ENCODE measurements around the gene PDE9A.

Gene PDE9A

GRCh38 chr21:42735061-42735460 is 81.6 kb downstream of the PDE9A start:
- no peaks in the 10 kb centered on the region for H3K27me3 ChIP-seq (replicated peaks in 2 of 5; ENCODE audit: control insufficient read depth in 4 of 5, insufficient read depth in 5 of 5, low read length in 4 of 5)
- H3K4me3 ChIP-seq (ENCODE audit: control insufficient read depth in 1 of 7, extremely low read depth in 1 of 7, insufficient read depth in 4 of 7, low read depth in 2 of 7, low read length in 6 of 7) = no peak overlapping the region
- ChIA-PET POLR2A (no interaction called here), CTCF (interaction anchor here (1.0 kb wide), 1 partner anchor 13 kb away, joined by 3 read pairs; no protein-coding TSS in a partner anchor)
- peaks cover 0 to 22% (median 13%) of the 10 kb centered on the region in 4 experiments for H3K4me1 ChIP-seq (ENCODE audit: control extremely low read depth in 1 of 4, control insufficient read depth in 4 of 4, insufficient read depth in 4 of 4, low read length in 3 of 4)
- H3K27ac ChIP-seq (ENCODE audit: insufficient read depth in 1 of 2, low read depth in 1 of 2, low read length in 2 of 2, poor library complexity in 1 of 2, severe bottlenecking in 2 of 2) = no peak overlapping the region
- H3K9me3 ChIP-seq (ENCODE audit: control extremely low read depth in 1 of 5, control insufficient read depth in 4 of 5, insufficient read depth in 2 of 5, low read depth in 1 of 5, low read length in 4 of 5) = no peaks in the 10 kb centered on the region
- no peak for DNase-seq
- 97% methylated on average over 7 of the region's 8 CpGs for WGBS (ENCODE audit: insufficient coverage)
- H3K36me3 ChIP-seq (ENCODE audit: control insufficient read depth in 4 of 4, insufficient read depth in 4 of 4, low read length in 3 of 4) = no peaks in the 10 kb centered on the region

DNA sequence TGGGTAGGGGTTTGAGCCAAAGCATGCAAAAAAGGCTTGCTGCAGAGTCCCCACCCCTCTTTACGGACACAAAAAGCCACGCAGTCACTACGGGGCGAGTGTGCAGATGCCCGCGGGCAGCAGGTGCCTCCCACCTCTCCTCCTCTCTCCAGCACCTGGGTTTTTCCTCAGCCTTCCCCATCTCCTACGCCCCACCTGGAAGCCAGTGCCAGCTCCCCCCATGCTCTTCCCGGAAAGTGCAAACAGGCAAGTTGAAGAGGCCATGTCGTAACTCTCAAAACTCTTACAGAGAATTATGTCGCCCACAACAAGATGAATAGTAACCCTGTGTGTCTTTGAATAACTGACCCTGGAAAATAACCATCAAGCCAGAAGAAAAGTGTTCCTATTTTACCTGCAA is 82.5 kb downstream of the PDE9A start:
- ChIA-PET CTCF (no interaction called here), POLR2A (no interaction called here)
- H3K4me3 ChIP-seq (ENCODE audit: control insufficient read depth in 1 of 7, extremely low read depth in 1 of 7, insufficient read depth in 4 of 7, low read depth in 2 of 7, low read length in 6 of 7) = no peak overlapping the region
- DNase-seq = no peak
- H3K9me3 ChIP-seq (ENCODE audit: control extremely low read depth in 1 of 5, control insufficient read depth in 4 of 5, insufficient read depth in 2 of 5, low read depth in 1 of 5, low read length in 4 of 5) = no peaks in the 10 kb centered on the region
- WGBS (ENCODE audit: insufficient coverage) = 96% methylated on average over 10 of the region's 10 CpGs
- H3K27me3 ChIP-seq (replicated peaks in 2 of 5; ENCODE audit: control insufficient read depth in 4 of 5, insufficient read depth in 5 of 5, low read length in 4 of 5) = no peaks in the 10 kb centered on the region
- peaks cover 0 to 22% (median 13%) of the 10 kb centered on the region in 4 experiments for H3K4me1 ChIP-seq (ENCODE audit: control extremely low read depth in 1 of 4, control insufficient read depth in 4 of 4, insufficient read depth in 4 of 4, low read length in 3 of 4)
- no peak overlapping the region for H3K27ac ChIP-seq (ENCODE audit: insufficient read depth in 1 of 2, low read depth in 1 of 2, low read length in 2 of 2, poor library complexity in 1 of 2, severe bottlenecking in 2 of 2)
- H3K36me3 ChIP-seq (ENCODE audit: control insufficient read depth in 4 of 4, insufficient read depth in 4 of 4, low read length in 3 of 4) = no peaks in the 10 kb centered on the region

- WGBS (ENCODE audit: insufficient coverage) = 84% methylated on average over 8 of the region's 12 CpGs
- Histone ChIP-seq H3K4me1 (ENCODE audit: control extremely low read depth in 1 of 4, control insufficient read depth in 4 of 4, insufficient read depth in 4 of 4, low read length in 3 of 4) (peaks cover 0 to 22% (median 13%) of the 10 kb centered on the region in 4 experiments), H3K27me3 (replicated peaks in 2 of 5; ENCODE audit: control insufficient read depth in 4 of 5, insufficient read depth in 5 of 5, low read length in 4 of 5) (no peaks in the 10 kb centered on the region), H3K36me3 (ENCODE audit: control insufficient read depth in 4 of 4, insufficient read depth in 4 of 4, low read length in 3 of 4) (no peaks in the 10 kb centered on the region), H3K27ac (ENCODE audit: insufficient read depth in 1 of 2, low read depth in 1 of 2, low read length in 2 of 2, poor library complexity in 1 of 2, severe bottlenecking in 2 of 2) (no peak overlapping the region), H3K4me3 (ENCODE audit: control insufficient read depth in 1 of 7, extremely low read depth in 1 of 7, insufficient read depth in 4 of 7, low read depth in 2 of 7, low read length in 6 of 7) (no peak overlapping the region), H3K9me3 (ENCODE audit: control extremely low read depth in 1 of 5, control insufficient read depth in 4 of 5, insufficient read depth in 2 of 5, low read depth in 1 of 5, low read length in 4 of 5) (no peaks in the 10 kb centered on the region)
- POLR2A ChIA-PET = no interaction called here
- no peak for DNase-seq
- CTCF ChIA-PET = interaction anchor here (0.6 kb wide), 1 partner anchor 11 kb away, joined by 3 read pairs; no protein-coding TSS in a partner anchor
These were observed 83.4 kb downstream of the PDE9A start for GRCh38 chr21:42736646-42737350.

DNA sequence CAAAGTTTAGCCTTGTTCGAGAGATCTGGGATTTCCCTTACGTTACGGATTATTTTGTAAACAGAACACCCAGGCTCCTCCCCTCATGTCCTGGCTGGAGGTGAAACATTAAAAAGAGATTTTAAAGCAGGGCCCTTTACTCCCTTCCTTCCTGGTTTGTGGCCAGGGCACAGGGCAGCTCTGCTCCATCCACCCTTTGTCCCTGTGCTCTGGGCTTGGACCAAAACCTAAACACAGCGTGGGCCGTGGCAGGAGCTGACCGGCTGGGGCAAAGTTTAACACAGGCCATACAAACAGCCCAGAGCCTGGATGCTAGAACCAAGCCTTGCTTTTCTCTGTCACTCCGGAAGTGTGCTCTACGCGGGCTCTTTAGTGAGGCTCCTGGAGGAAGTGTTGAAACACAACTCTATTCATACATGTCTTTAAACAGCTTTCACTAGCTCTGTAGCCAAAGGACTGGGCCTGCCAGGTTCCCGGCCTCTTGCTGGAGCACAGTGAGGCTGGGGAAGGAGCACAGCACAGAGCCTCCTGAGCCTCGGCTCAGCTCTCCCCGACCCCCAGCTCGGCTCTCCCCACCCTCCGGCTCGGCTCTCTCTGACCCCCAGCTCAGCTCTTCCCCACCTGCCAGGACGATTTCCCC is 84.7 kb downstream of the PDE9A start:
- H3K4me3 ChIP-seq (ENCODE audit: control insufficient read depth in 1 of 7, extremely low read depth in 1 of 7, insufficient read depth in 4 of 7, low read depth in 2 of 7, low read length in 6 of 7) = peak overlapping the region in 2 of 7 experiments; percentile 32 to 39
- no peaks in the 10 kb centered on the region for H3K36me3 ChIP-seq (ENCODE audit: control insufficient read depth in 4 of 4, insufficient read depth in 4 of 4, low read length in 3 of 4)
- H3K27me3 ChIP-seq (replicated peaks in 2 of 5; ENCODE audit: control insufficient read depth in 4 of 5, insufficient read depth in 5 of 5, low read length in 4 of 5) = no peaks in the 10 kb centered on the region
- H3K27ac ChIP-seq (ENCODE audit: insufficient read depth in 1 of 2, low read depth in 1 of 2, low read length in 2 of 2, poor library complexity in 1 of 2, severe bottlenecking in 2 of 2) = peak overlapping the region in 1 of 2 experiments; percentile 75
- peaks cover 0 to 22% (median 13%) of the 10 kb centered on the region in 4 experiments for H3K4me1 ChIP-seq (ENCODE audit: control extremely low read depth in 1 of 4, control insufficient read depth in 4 of 4, insufficient read depth in 4 of 4, low read length in 3 of 4)
- no peaks in the 10 kb centered on the region for H3K9me3 ChIP-seq (ENCODE audit: control extremely low read depth in 1 of 5, control insufficient read depth in 4 of 5, insufficient read depth in 2 of 5, low read depth in 1 of 5, low read length in 4 of 5)
- peak in 2 of 3 donors; percentile 61 to 71 for DNase-seq
- WGBS (ENCODE audit: insufficient coverage) = 53% methylated on average over 11 of the region's 16 CpGs
- CTCF ChIA-PET = interaction anchor here (1.1 kb wide), 1 partner anchor 81 kb away, joined by 3 read pairs; no protein-coding TSS in a partner anchor
- POLR2A ChIA-PET = interaction anchor here (1.0 kb wide), 1 partner anchor 60 kb away, joined by 3 read pairs; no protein-coding TSS in a partner anchor

GRCh38 chr21:42739061-42739931 is 85.9 kb downstream of the PDE9A start:
- Histone ChIP-seq H3K9me3 (ENCODE audit: control extremely low read depth in 1 of 5, control insufficient read depth in 4 of 5, insufficient read depth in 2 of 5, low read depth in 1 of 5, low read length in 4 of 5) (no peaks in the 10 kb centered on the region), H3K4me1 (ENCODE audit: control extremely low read depth in 1 of 4, control insufficient read depth in 4 of 4, insufficient read depth in 4 of 4, low read length in 3 of 4) (peaks cover 0 to 22% (median 13%) of the 10 kb centered on the region in 4 experiments), H3K27me3 (replicated peaks in 2 of 5; ENCODE audit: control insufficient read depth in 4 of 5, insufficient read depth in 5 of 5, low read length in 4 of 5) (no peaks in the 10 kb centered on the region), H3K36me3 (ENCODE audit: control insufficient read depth in 4 of 4, insufficient read depth in 4 of 4, low read length in 3 of 4) (no peaks in the 10 kb centered on the region), H3K27ac (ENCODE audit: insufficient read depth in 1 of 2, low read depth in 1 of 2, low read length in 2 of 2, poor library complexity in 1 of 2, severe bottlenecking in 2 of 2) (no peak overlapping the region), H3K4me3 (ENCODE audit: control insufficient read depth in 1 of 7, extremely low read depth in 1 of 7, insufficient read depth in 4 of 7, low read depth in 2 of 7, low read length in 6 of 7) (no peak overlapping the region)
- no peak for DNase-seq
- WGBS (ENCODE audit: insufficient coverage) = 100% methylated on average over 18 of the region's 21 CpGs
- POLR2A ChIA-PET = interaction anchor here (1.0 kb wide), 1 partner anchor 62 kb away, joined by 3 read pairs; no protein-coding TSS in a partner anchor
- CTCF ChIA-PET = interaction anchor here (1.1 kb wide), 1 partner anchor 80 kb away, joined by 3 read pairs; no protein-coding TSS in a partner anchor

- Histone ChIP-seq H3K4me3 (ENCODE audit: control insufficient read depth in 1 of 7, extremely low read depth in 1 of 7, insufficient read depth in 4 of 7, low read depth in 2 of 7, low read length in 6 of 7) (no peak overlapping the region), H3K27me3 (replicated peaks in 2 of 5; ENCODE audit: control insufficient read depth in 4 of 5, insufficient read depth in 5 of 5, low read length in 4 of 5) (no peaks in the 10 kb centered on the region), H3K27ac (ENCODE audit: insufficient read depth in 1 of 2, low read depth in 1 of 2, low read length in 2 of 2, poor library complexity in 1 of 2, severe bottlenecking in 2 of 2) (no peak overlapping the region), H3K4me1 (ENCODE audit: control extremely low read depth in 1 of 4, control insufficient read depth in 4 of 4, insufficient read depth in 4 of 4, low read length in 3 of 4) (peaks cover 0 to 26% (median 13%) of the 10 kb centered on the region in 4 experiments), H3K36me3 (ENCODE audit: control insufficient read depth in 4 of 4, insufficient read depth in 4 of 4, low read length in 3 of 4) (no peaks in the 10 kb centered on the region), H3K9me3 (ENCODE audit: control extremely low read depth in 1 of 5, control insufficient read depth in 4 of 5, insufficient read depth in 2 of 5, low read depth in 1 of 5, low read length in 4 of 5) (no peaks in the 10 kb centered on the region)
- ChIA-PET CTCF (no interaction called here), POLR2A (no interaction called here)
- DNase-seq = no peak
- WGBS (ENCODE audit: insufficient coverage) = 95% methylated on average over 1 of the region's 1 CpG
These were observed 87.0 kb downstream of the PDE9A start for GRCh38 chr21:42740405-42740909.
